ENCODE results near the gene CACNA1I. TPM values are rescaled to one million over a fixed set of nuclear protein-coding genes. Genes with fewer than 3 reads are reported as not detected.

Gene CACNA1I
- total RNA-seq, 1 donor from 2014 or later = 3.9 TPM

GRCh38 chr22:39593066-39593930, 22.7 kb downstream of the CACNA1I start:
- intact Hi-C loops (cut with micrococcal nuclease) = no loop called here

- intact Hi-C loops (cut with micrococcal nuclease) = no loop called here
These were observed 23.4 kb downstream of the CACNA1I start for GRCh38 chr22:39593931-39594285.

- intact Hi-C loops (cut with micrococcal nuclease) = no loop called here
These were observed 23.9 kb downstream of the CACNA1I start for GRCh38 chr22:39594411-39594810.

- intact Hi-C loops (cut with micrococcal nuclease) = no loop called here
These were observed 25.1 kb downstream of the CACNA1I start for GRCh38 chr22:39595622-39596172.

- intact Hi-C loops (cut with micrococcal nuclease) = no loop called here
These were observed 26.0 kb downstream of the CACNA1I start for GRCh38 chr22:39596601-39597000.

- intact Hi-C loops (cut with micrococcal nuclease) = no loop called here
These were observed 26.8 kb downstream of the CACNA1I start for GRCh38 chr22:39597236-39597869.

- intact Hi-C loops (cut with micrococcal nuclease) = no loop called here
These were observed 27.7 kb downstream of the CACNA1I start for GRCh38 chr22:39598017-39598965.

GRCh38 chr22:39600491-39601179, 30.1 kb downstream of the CACNA1I start:
- intact Hi-C loops (cut with micrococcal nuclease) = loop anchor here (10.0 kb wide), 1 partner anchor 344 kb away; no protein-coding TSS in a partner anchor

GRCh38 chr22:39601180-39601535, 30.6 kb downstream of the CACNA1I start:
- intact Hi-C loops (cut with micrococcal nuclease) = loop anchor here (10.0 kb wide), 1 partner anchor 344 kb away; no protein-coding TSS in a partner anchor

GRCh38 chr22:39603345-39603744, 32.8 kb downstream of the CACNA1I start:
- intact Hi-C loops (cut with micrococcal nuclease) = loop anchor here (10.0 kb wide), 1 partner anchor 341 kb away; no protein-coding TSS in a partner anchor

GRCh38 chr22:39610246-39610645, 39.7 kb downstream of the CACNA1I start:
- intact Hi-C loops (cut with micrococcal nuclease) = no loop called here

GRCh38 chr22:39610766-39611165, 40.2 kb downstream of the CACNA1I start:
- intact Hi-C loops (cut with micrococcal nuclease) = no loop called here

GRCh38 chr22:39611360-39611759, 40.8 kb downstream of the CACNA1I start:
- intact Hi-C loops (cut with micrococcal nuclease) = no loop called here

GRCh38 chr22:39612811-39613548, 42.4 kb downstream of the CACNA1I start:
- intact Hi-C loops (cut with micrococcal nuclease) = no loop called here

- intact Hi-C loops (cut with micrococcal nuclease) = no loop called here
These were observed 43.0 kb downstream of the CACNA1I start for GRCh38 chr22:39613549-39613921.

- intact Hi-C loops (cut with micrococcal nuclease) = no loop called here
These were observed 43.9 kb downstream of the CACNA1I start for GRCh38 chr22:39614442-39614841.

GRCh38 chr22:39616051-39616450, 45.5 kb downstream of the CACNA1I start:
- intact Hi-C loops (cut with micrococcal nuclease) = no loop called here

GRCh38 chr22:39616781-39617180, 46.2 kb downstream of the CACNA1I start:
- intact Hi-C loops (cut with micrococcal nuclease) = no loop called here

GRCh38 chr22:39617342-39617741, 46.8 kb downstream of the CACNA1I start:
- intact Hi-C loops (cut with micrococcal nuclease) = no loop called here
